Raji (cell line): ENCODE data around the gene YTHDF2.

Source experiments
- POLR2A ChIP-seq: IDR thresholded peaks from 2 replicates; pipeline ENCODE4 v1.6.1; 2011; ENCODE audit warnings: low read depth, low read length, control low read depth; ENCODE audit not compliant: insufficient read depth

Gene YTHDF2

GRCh38 chr1:28736450-28737306 is at the start of gene YTHDF2:
YTHDF2 (plus strand) TSS chr1:28736940; CDS start chr1:28737121, 181 bp downstream.
- TF ChIP-seq POLR2A = peak; percentile 78

- TF ChIP-seq POLR2A = no peak
These were observed 33.1 kb upstream of the YTHDF2 start for GRCh38 chr1:28703629-28704028.

- TF ChIP-seq POLR2A = no peak
These were observed 20.4 kb upstream of the YTHDF2 start for GRCh38 chr1:28716336-28716735.

GRCh38 chr1:28718166-28718565 is 18.6 kb upstream of the YTHDF2 start:
- TF ChIP-seq POLR2A = no peak

GRCh38 chr1:28718586-28719331 is 18.0 kb upstream of the YTHDF2 start:
- no peak for TF ChIP-seq POLR2A

- no peak for TF ChIP-seq POLR2A
These were observed 17.5 kb upstream of the YTHDF2 start for GRCh38 chr1:28719332-28719619.

GRCh38 chr1:28720376-28720775 is 16.4 kb upstream of the YTHDF2 start:
- TF ChIP-seq POLR2A = no peak

- no peak for TF ChIP-seq POLR2A
These were observed 735 bp upstream of the YTHDF2 start for GRCh38 chr1:28735961-28736449.

- TF ChIP-seq POLR2A = no peak
These were observed 780 bp downstream of the YTHDF2 start for GRCh38 chr1:28737307-28738132.

- no peak for TF ChIP-seq POLR2A
These were observed 3.4 kb downstream of the YTHDF2 start for GRCh38 chr1:28740118-28740517.

GRCh38 chr1:28744184-28744583 is 7.4 kb downstream of the YTHDF2 start:
- TF ChIP-seq POLR2A = no peak

- TF ChIP-seq POLR2A = no peak
These were observed 9.0 kb downstream of the YTHDF2 start for GRCh38 chr1:28745653-28746173.

- TF ChIP-seq POLR2A = no peak
These were observed 13.6 kb downstream of the YTHDF2 start for GRCh38 chr1:28750330-28750729.

GRCh38 chr1:28751315-28752060 is 14.7 kb downstream of the YTHDF2 start:
- no peak for TF ChIP-seq POLR2A

GRCh38 chr1:28755701-28756100 is 19.0 kb downstream of the YTHDF2 start:
- TF ChIP-seq POLR2A = no peak

GRCh38 chr1:28756846-28757245 is 20.1 kb downstream of the YTHDF2 start:
- TF ChIP-seq POLR2A = no peak
